Effector memory CD4-positive, alpha-beta T cell (primary cell): ENCODE measurements around the gene ZEB2.

ENCODE experiments used
- DNase-seq, 3 donors: peaks; one replicate each; pipeline ENCODE4 v3.0.0-alpha.2; 2020
- H3K27ac ChIP-seq: 2 replicates; pipeline ENCODE4 v1.7.0; 2013; ENCODE audit warnings: mild to moderate bottlenecking, low read length, moderate library complexity; ENCODE audit not compliant: insufficient read depth, poor library complexity, severe bottlenecking
- H3K27me3 ChIP-seq: replicated peaks from 2 replicates; pipeline ENCODE4 v1.7.0; 2013; ENCODE audit warnings: mild to moderate bottlenecking, low read length; ENCODE audit not compliant: insufficient read depth, control insufficient read depth, poor library complexity, severe bottlenecking
- H3K36me3 ChIP-seq: 2 replicates; pipeline ENCODE4 v1.7.0; 2013; ENCODE audit warnings: mild to moderate bottlenecking, low read length, moderate library complexity; ENCODE audit not compliant: control insufficient read depth, insufficient read depth
- H3K4me1 ChIP-seq: 2 replicates; pipeline ENCODE4 v1.7.0; 2013; ENCODE audit warnings: low read length, mild to moderate bottlenecking; ENCODE audit not compliant: control insufficient read depth, insufficient read depth, poor library complexity, severe bottlenecking
- H3K4me3 ChIP-seq: 2 replicates; pipeline ENCODE4 v1.7.0; 2013; ENCODE audit warnings: low read length, low read depth, mild to moderate bottlenecking; ENCODE audit not compliant: insufficient read depth, poor library complexity, severe bottlenecking
- H3K9me3 ChIP-seq: 2 replicates; pipeline ENCODE4 v1.7.0; 2013; ENCODE audit warnings: mild to moderate bottlenecking, low read length, moderate library complexity; ENCODE audit not compliant: control insufficient read depth

ZEB2 gene

GRCh38 chr2:144533221-144533620, 13.3 kb upstream of the ZEB2 start:
- Histone ChIP-seq H3K27ac (no peak overlapping the region), H3K27me3 (no peaks in the 10 kb centered on the region), H3K9me3 (no peaks in the 10 kb centered on the region), H3K36me3 (no peaks in the 10 kb centered on the region), H3K4me3 (no peak overlapping the region), H3K4me1 (no peaks in the 10 kb centered on the region)
- no peak for DNase-seq

GRCh38 chr2:144530596-144530995, 10.7 kb upstream of the ZEB2 start:
- DNase-seq = no peak
- no peak overlapping the region for H3K27ac ChIP-seq
- H3K4me1 ChIP-seq = no peaks in the 10 kb centered on the region
- H3K36me3 ChIP-seq = no peaks in the 10 kb centered on the region
- H3K4me3 ChIP-seq = no peak overlapping the region
- H3K27me3 ChIP-seq = no peaks in the 10 kb centered on the region
- no peaks in the 10 kb centered on the region for H3K9me3 ChIP-seq

DNA sequence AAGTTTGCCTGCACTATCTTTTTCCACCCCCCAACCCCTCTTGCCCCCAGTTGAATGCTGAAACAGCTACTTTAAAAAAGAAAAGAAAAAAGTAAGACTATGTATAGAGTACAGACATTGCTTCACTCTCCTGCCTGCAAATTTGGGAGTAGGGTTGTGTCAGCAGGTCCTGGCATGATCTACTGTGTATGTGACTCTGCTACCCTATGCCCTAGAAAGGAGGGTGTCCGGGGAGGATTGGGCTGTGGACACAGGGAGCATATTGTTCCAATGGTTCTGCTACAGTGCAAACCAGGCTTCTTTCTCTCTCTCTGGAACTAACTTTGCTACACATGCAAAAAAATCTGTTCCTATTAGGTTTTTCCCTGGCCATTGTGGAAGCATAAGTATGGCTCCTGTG, 9.9 kb upstream of the ZEB2 start:
- H3K36me3 ChIP-seq = no peaks in the 10 kb centered on the region
- H3K4me3 ChIP-seq = no peak overlapping the region
- H3K27ac ChIP-seq = no peak overlapping the region
- DNase-seq = no peak
- no peaks in the 10 kb centered on the region for H3K9me3 ChIP-seq
- peaks cover under 1% of the 10 kb centered on the region for H3K27me3 ChIP-seq
- no peaks in the 10 kb centered on the region for H3K4me1 ChIP-seq

DNA sequence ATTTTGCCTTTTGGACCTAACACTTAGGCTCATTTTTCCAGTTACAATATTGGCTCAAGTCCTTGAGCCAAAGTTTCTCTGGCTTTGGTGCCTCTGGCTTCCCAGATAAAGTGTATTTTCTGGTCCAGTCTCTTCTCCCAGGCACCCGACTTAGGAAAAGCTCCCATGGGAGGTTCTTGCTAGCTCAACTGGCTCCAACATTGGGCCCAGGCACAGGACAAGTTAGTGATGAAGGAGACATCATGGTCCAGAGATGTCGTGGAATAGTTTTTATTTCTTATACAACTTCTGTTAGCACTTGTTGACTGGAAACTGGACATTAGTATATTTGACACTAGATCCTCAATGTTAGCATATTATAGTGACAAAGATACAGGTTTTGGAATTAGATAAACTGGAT, 8.2 kb upstream of the ZEB2 start:
- H3K27ac ChIP-seq = no peak overlapping the region
- H3K27me3 ChIP-seq = peaks cover 11% of the 10 kb centered on the region
- H3K9me3 ChIP-seq = no peaks in the 10 kb centered on the region

DNA sequence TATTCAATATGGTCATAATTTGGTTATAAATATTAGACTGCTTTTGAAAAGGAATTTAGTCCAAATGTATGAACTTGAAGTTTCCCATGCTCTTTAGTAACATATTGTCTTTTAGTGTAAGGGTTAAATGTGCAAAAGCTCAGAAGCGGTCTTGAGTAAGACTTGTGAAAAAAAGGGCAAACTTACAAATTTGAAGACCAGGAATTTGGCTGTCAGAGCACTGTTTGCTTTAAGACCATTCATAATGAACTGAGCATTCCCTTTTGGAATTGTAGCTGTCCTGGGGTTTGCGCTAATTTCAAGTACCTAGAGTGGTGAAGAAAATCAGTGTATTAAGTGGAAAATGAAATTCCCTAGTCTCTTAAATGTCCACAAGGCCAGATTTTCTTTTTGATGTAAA, 6.9 kb upstream of the ZEB2 start:
- no peak for DNase-seq

More for the DNA sequence above, 8.2 kb upstream of the ZEB2 start:
- H3K4me1 ChIP-seq = peaks cover 8% of the 10 kb centered on the region
- H3K36me3 ChIP-seq = no peaks in the 10 kb centered on the region
- no peak for DNase-seq
- no peak overlapping the region for H3K4me3 ChIP-seq

DNA sequence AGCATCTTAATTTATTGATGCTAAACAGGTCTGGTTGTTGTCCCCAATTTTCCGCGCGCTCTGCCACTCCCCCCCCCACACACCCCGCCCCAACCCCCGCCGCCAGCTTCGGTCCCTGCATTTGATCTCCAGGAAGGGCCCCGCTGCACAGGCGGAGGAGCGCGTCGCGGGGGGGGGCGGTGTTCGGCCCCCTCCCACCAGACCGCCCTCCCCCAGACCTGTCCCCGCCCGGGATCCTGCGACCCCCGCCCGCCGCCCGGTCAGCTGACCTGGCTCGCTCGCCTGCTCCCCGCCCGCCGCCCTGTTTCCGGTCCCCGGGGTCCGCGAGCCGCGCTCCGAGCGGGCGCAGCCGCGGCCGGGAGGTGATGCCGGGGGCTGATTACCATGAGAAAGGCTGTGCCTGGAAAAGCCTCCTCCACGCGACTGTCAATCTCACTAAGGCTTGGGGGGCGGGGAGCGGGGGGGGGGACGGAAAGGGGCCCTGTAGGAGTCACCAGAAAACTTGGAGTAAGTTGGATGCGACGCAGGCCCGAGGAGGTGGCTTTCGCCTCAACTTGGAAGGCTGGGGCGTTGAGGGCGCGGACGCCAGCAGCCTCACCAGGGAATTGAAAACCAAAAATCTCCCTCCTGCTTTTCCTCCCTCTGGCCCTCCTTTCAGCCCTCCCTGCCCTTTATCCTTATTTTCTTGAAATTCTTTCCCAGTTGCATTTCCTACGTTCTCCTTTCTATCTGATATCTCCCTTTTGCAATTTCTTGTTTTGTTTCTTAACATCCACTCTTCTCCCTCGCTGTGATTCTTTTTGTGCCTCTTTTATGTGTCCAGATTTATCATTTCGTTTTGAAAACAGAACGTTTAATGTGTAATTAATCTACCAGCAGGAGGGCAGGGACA, 4.4 kb upstream of the ZEB2 start:
- H3K27ac ChIP-seq = no peak overlapping the region
- H3K4me1 ChIP-seq = peaks cover 12% of the 10 kb centered on the region
- peak overlapping the region; percentile 26 for H3K4me3 ChIP-seq
- no peaks in the 10 kb centered on the region for H3K36me3 ChIP-seq
- no peak for DNase-seq
- peaks cover 35% of the 10 kb centered on the region for H3K27me3 ChIP-seq
- H3K9me3 ChIP-seq = no peaks in the 10 kb centered on the region

More for the DNA sequence above, 6.9 kb upstream of the ZEB2 start:
- no peaks in the 10 kb centered on the region for H3K9me3 ChIP-seq
- H3K27me3 ChIP-seq = peaks cover 19% of the 10 kb centered on the region
- no peak overlapping the region for H3K4me3 ChIP-seq
- H3K27ac ChIP-seq = no peak overlapping the region
- H3K4me1 ChIP-seq = peaks cover 12% of the 10 kb centered on the region
- H3K36me3 ChIP-seq = no peaks in the 10 kb centered on the region

DNA sequence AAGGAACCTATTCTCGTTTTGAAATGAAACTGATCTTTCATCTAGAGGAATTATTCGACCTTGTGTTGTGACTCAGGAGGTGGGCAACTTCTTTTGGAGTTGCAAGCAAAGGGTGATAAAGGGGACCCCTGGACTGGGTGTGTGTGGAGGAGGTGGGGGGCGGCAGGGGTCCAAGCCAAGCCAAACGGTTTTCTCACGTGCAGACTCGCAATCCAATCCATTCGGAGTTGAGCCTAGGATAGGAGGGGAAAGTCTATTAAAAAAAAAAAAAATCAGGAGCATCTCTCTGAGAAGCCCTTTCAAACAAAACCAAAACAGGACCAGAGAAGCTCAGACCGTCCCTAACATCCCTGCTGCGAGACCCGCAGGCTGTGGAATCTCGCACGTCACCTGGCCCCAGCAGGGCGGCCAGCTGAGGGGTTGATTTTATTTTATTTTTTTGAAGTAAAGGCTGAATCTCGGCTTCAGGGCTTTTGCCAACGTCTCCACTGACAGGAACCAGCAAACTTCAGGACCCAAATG, 3.7 kb upstream of the ZEB2 start:
- Histone ChIP-seq H3K4me3 (peak overlapping the region; percentile 26), H3K27ac (no peak overlapping the region), H3K27me3 (peaks cover 41% of the 10 kb centered on the region), H3K4me1 (peaks cover 12% of the 10 kb centered on the region), H3K36me3 (no peaks in the 10 kb centered on the region), H3K9me3 (no peaks in the 10 kb centered on the region)
- DNase-seq = no peak

DNA sequence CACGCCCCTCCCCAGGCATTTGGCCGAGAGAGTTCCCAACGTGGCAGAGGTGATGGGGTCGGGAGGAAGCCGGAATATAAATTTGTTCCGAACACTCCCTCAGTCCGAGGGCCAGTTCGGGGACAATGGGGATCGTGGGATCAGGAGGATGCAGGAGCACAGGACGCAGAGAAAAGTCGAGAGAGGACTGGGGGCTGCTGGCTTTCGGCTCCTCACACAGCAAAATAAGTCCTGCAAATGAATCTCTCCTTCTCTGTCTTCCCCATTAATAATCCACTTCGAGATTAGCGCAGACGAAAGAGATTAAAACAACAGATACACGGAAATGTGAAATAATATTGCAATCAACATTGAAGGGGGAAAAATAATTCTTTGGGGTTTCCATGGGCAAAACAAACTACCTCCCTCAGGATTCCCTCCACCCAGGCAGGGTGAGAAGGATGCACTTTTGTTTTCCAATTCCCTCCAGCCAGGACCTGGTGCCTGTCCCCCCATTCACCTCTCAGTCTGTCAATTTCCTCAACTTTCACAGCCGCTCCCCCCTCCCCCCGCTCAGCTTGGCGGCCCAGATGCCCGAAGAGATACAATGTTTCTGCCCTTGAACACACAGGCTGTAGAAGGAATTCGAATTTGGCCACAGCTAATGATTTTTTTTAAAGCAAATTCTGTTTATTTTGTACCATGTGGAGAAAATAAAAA, 3.1 kb upstream of the ZEB2 start:
- Histone ChIP-seq H3K4me3 (no peak overlapping the region), H3K9me3 (no peaks in the 10 kb centered on the region)

DNA sequence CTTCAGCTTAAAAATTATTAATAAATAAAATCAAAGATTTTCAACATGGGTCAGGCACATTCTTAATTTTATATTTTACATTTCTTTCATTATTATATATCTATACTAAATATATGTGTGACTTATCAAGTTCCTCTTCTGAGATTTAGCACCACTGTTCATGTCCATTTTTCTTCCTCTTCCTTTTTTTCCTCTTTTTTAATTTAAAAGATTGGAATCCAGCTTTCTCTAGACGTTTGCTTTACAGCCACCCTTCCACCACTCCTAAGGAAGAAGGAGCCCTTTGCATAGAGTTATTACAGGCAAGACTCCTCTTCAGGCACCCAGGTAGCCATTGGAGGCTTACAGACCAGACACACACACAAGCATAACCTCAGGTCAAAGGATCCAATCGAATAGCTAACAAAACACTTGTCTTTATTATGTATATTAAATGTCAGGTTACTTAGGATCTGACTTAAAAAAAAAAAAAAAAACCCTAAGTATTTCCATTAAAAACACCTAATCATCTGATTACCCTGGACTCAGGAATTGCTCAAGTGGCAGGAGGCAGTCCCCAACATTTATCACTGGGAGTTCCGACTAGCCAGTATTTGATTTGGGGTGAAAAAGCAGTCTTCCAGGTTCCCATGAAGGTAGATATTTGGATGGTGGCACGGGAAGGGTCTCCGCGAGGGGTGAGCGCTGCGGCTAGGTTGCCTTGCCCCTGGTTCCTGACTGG, 2.4 kb upstream of the ZEB2 start:
- peaks cover 53% of the 10 kb centered on the region for H3K27me3 ChIP-seq
- no peak overlapping the region for H3K4me3 ChIP-seq
- no peak for DNase-seq
- H3K4me1 ChIP-seq = peaks cover 23% of the 10 kb centered on the region
- no peaks in the 10 kb centered on the region for H3K36me3 ChIP-seq
- H3K9me3 ChIP-seq = no peaks in the 10 kb centered on the region
- H3K27ac ChIP-seq = no peak overlapping the region

More for the DNA sequence above, 3.1 kb upstream of the ZEB2 start:
- no peak overlapping the region for H3K27ac ChIP-seq
- H3K27me3 ChIP-seq = peaks cover 48% of the 10 kb centered on the region
- no peaks in the 10 kb centered on the region for H3K36me3 ChIP-seq
- peaks cover 18% of the 10 kb centered on the region for H3K4me1 ChIP-seq
- no peak for DNase-seq
